Hepatocyte (in vitro differentiated cells): ENCODE results near the gene SAMD13. TPM values are rescaled to one million over a fixed set of nuclear protein-coding genes. Genes with fewer than 3 reads are reported as not detected.

Experiments used
- DNase-seq: peaks from one replicate; pipeline ENCODE4 v3.0.0-alpha.2; 2016; ENCODE audit warnings: low spot score
- H2AFZ ChIP-seq: fragments of 200-600 bp; sonication (generic); 2 replicates; pipeline ENCODE4 v1.6.0; 2016; ENCODE audit warnings: antibody characterized with exemption, mild to moderate bottlenecking
- H3K27ac ChIP-seq: fragments of 200-600 bp; sonication (generic); 2 replicates; pipeline ENCODE4 v1.5.1; 2016; ENCODE audit warnings: mild to moderate bottlenecking
- H3K27me3 ChIP-seq: fragments of 200-600 bp; sonication (generic); 2 replicates; pipeline ENCODE4 v1.6.1; 2016
- H3K36me3 ChIP-seq: fragments of 200-600 bp; sonication (generic); replicated peaks from 2 replicates; pipeline ENCODE4 v1.5.1; 2016; ENCODE audit warnings: low read depth; ENCODE audit not compliant: insufficient read depth
- H3K4me1 ChIP-seq: fragments of 200-600 bp; sonication (generic); 2 replicates; pipeline ENCODE4 v1.5.1; 2016; ENCODE audit warnings: mild to moderate bottlenecking, moderate library complexity; ENCODE audit not compliant: insufficient read depth
- H3K4me2 ChIP-seq: fragments of 200-600 bp; sonication (generic); 2 replicates; pipeline ENCODE4 v1.6.0; 2016
- H3K4me3 ChIP-seq: fragments of 200-600 bp; sonication (generic); 2 replicates; pipeline ENCODE4 v1.5.1; 2016; ENCODE audit warnings: mild to moderate bottlenecking
- H3K79me2 ChIP-seq: fragments of 200-600 bp; sonication (generic); 2 replicates; pipeline ENCODE4 v1.6.0; 2017; ENCODE audit warnings: mild to moderate bottlenecking
- H3K9me2 ChIP-seq: fragments of 200-600 bp; sonication (generic); replicated peaks from 2 replicates; pipeline ENCODE4 v1.6.0; 2017; ENCODE audit warnings: mild to moderate bottlenecking; ENCODE audit not compliant: insufficient read depth
- H3K9me3 ChIP-seq: fragments of 200-600 bp; sonication (generic); 2 replicates; pipeline ENCODE4 v1.5.1; 2016; ENCODE audit warnings: low read depth, mild to moderate bottlenecking
- H4K20me1 ChIP-seq: fragments of 200-600 bp; sonication (generic); 2 replicates; pipeline ENCODE4 v1.6.0; 2016; ENCODE audit warnings: mild to moderate bottlenecking; ENCODE audit not compliant: insufficient read depth, poor library complexity, severe bottlenecking
- CTCF ChIP-seq: fragments of 200-600 bp; sonication (generic); IDR thresholded peaks from 2 replicates; pipeline ENCODE4 v1.5.1; 2016; ENCODE audit warnings: antibody characterized with exemption, mild to moderate bottlenecking; ENCODE audit not compliant: poor library complexity
- EZH2 ChIP-seq: fragments of 200-600 bp; sonication (generic); IDR thresholded peaks from 2 replicates; pipeline ENCODE4 v1.6.1; 2016; ENCODE audit warnings: antibody characterized with exemption, mild to moderate bottlenecking, borderline replicate concordance
- EZH2phosphoT487 ChIP-seq: fragments of 200-600 bp; sonication (generic); IDR thresholded peaks from one replicate; pipeline ENCODE4 v1.6.1; 2018; ENCODE audit warnings: antibody characterized with exemption, mild to moderate bottlenecking, low read depth, moderate library complexity; ENCODE audit not compliant: unreplicated experiment, severe bottlenecking
- WGBS: methylation state at CpG from one replicate; pipeline ENCODE4 v1.1.6; 2016; ENCODE audit warnings: low lambda C conversion rate; ENCODE audit errors: missing lambda C conversion rate; 5-methylcytosine and 5-hydroxymethylcytosine counted together
- polyA plus RNA-seq: library from polyadenylated mRNA; unstranded; fragments of >200 nt; fragmentation: Nextera tagmentation; extraction: Ambion mirVana; gene quantifications from 2 replicates; pipeline ENCODE4 v1.2.1, GENCODE V29; 2016
- total RNA-seq: library from RNA; depleted of rRNA; stranded (reverse); fragments of >200 nt; gene quantifications from 2 replicates; pipeline ENCODE4 v1.2.3, GENCODE V29; 2014

SAMD13 gene
- total and polyA plus RNA-seq, 2 experiments from 2014 or later: 0.88 to 2.4 TPM

- Histone ChIP-seq H3K4me3 (no peak overlapping the region), H3K9me3 (no peaks in the 10 kb centered on the region), H3K9me2 (no peaks in the 10 kb centered on the region), H3K4me2 (no peak overlapping the region), H3K4me1 (no peaks in the 10 kb centered on the region), H3K36me3 (no peaks in the 10 kb centered on the region), H3K27ac (no peak overlapping the region), H3K79me2 (no peaks in the 10 kb centered on the region), H4K20me1 (no peaks in the 10 kb centered on the region), H3K27me3 (no peaks in the 10 kb centered on the region), H2AFZ (no peak overlapping the region)
- WGBS: 100% methylated on average over 1 of the region's 1 CpG
- TF ChIP-seq CTCF: no peak
- TF ChIP-seq EZH2: no peak
- no peak for TF ChIP-seq EZH2phosphoT487
- DNase-seq: no peak
These were observed 47.3 kb downstream of the SAMD13 start for GRCh38 chr1:84348759-84349158.

GRCh38 chr1:84350104-84350503, 48.6 kb downstream of the SAMD13 start:
- WGBS: 48% methylated on average over 3 of the region's 3 CpGs
- no peak overlapping the region for H3K4me3 ChIP-seq

GRCh38 chr1:84350550-84350949, 49.0 kb downstream of the SAMD13 start:
- Histone ChIP-seq H3K4me1 (no peaks in the 10 kb centered on the region), H3K36me3 (no peaks in the 10 kb centered on the region), H3K9me3 (no peaks in the 10 kb centered on the region), H4K20me1 (no peaks in the 10 kb centered on the region), H3K79me2 (no peaks in the 10 kb centered on the region), H3K4me2 (no peak overlapping the region), H2AFZ (no peak overlapping the region), H3K9me2 (no peaks in the 10 kb centered on the region), H3K27me3 (no peaks in the 10 kb centered on the region), H3K27ac (no peak overlapping the region), H3K4me3 (no peak overlapping the region)
- TF ChIP-seq EZH2: no peak
- no peak for TF ChIP-seq CTCF
- no peak for TF ChIP-seq EZH2phosphoT487
- 70% methylated on average over 3 of the region's 3 CpGs for WGBS
- DNase-seq: no peak

More at GRCh38 chr1:84350104-84350503, 48.6 kb downstream of the SAMD13 start:
- Histone ChIP-seq H4K20me1 (no peaks in the 10 kb centered on the region), H3K27me3 (no peaks in the 10 kb centered on the region), H3K9me3 (no peaks in the 10 kb centered on the region), H3K4me1 (no peaks in the 10 kb centered on the region), H3K79me2 (no peaks in the 10 kb centered on the region), H3K4me2 (no peak overlapping the region), H2AFZ (no peak overlapping the region), H3K36me3 (no peaks in the 10 kb centered on the region), H3K9me2 (no peaks in the 10 kb centered on the region), H3K27ac (no peak overlapping the region)
- DNase-seq: no peak
- no peak for TF ChIP-seq EZH2
- TF ChIP-seq EZH2phosphoT487: no peak
- TF ChIP-seq CTCF: no peak
